ENCODE results near the gene METTL23. TPM values are rescaled to one million over a fixed set of nuclear protein-coding genes. Genes with fewer than 3 reads are reported as not detected.

METTL23 gene
- total and polyA plus RNA-seq, 2 of the 8 experiments (the other 6 are each of a cell fraction or from before 2014, with no cell fraction given), result 36.1 to 60.2 TPM

DNA sequence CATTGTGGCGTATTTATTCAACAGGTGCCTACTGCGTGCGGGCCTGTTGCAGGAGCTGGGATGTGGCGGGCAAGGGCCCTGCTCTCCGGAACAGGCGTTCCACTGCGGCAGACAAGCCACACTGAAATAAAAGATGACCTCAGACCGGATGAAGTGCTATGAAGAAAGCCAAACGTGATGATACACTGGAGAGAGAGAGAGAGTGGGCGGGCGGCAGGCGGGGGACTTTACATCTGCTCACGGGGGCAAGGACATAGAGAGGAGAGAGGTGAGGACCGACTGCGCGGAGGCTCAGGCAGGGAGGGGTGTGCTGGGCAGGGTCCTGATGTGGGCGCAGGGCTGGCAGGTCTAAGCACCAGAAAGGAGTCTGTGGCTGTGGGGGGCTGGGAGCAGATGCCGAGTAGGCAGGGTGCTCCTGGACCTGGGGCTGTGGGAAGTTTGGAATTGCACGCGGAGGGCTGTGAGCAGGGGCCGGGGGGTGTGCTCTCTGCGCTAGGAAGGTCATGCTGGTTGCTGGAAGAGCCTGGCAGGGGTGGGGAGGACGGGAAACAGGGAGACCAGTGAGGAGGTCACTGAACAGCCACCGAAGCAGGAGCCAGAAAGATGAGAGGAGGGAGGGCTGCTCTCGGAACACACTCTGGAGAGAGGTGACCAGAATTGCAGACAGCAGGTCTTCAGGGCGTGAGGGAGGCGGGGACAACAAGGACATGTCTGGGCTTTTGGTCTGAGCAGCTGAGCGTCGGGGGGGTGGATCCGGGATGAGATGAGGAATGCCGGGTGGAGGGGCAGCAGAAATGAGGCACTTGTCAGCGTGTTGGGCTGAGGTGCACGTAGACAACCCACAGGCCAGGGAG lies 25.8 kb upstream of the METTL23 start:
- no peaks in the 10 kb centered on the region for H3K36me3 ChIP-seq (ENCODE audit: control insufficient read depth in 2 of 4, insufficient read depth in 4 of 4, low read length in 3 of 4)
- peak overlapping the region; percentile 23 for H4K91ac ChIP-seq (replicated peaks; ENCODE audit: insufficient read length, low read length)
- peak overlapping the region; percentile 32; the same call in 1 of the 2 replicates for H2BK20ac ChIP-seq (ENCODE audit: low read length)
- no peak overlapping the region for H4K5ac ChIP-seq (ENCODE audit: insufficient read length, low read depth, low read length)
- no peaks in the 10 kb centered on the region for H3K23me2 ChIP-seq (ENCODE audit: low read depth, low read length)
- 74% methylated on average over 31 of the region's 33 CpGs; no CpG with 5 or more reads in 1 of the 2 experiments for WGBS, 2 experiments (ENCODE audit: extremely low coverage in 1 of 2, insufficient coverage in 1 of 2, insufficient read length in 1 of 2, insufficient replicate concordance in 2 of 2, low coverage in 1 of 2, low lambda C conversion rate in 2 of 2, missing lambda C conversion rate in 1 of 2)
- no peaks in the 10 kb centered on the region for H3K79me2 ChIP-seq (ENCODE audit: control insufficient read depth in 1 of 2, insufficient read depth in 2 of 2, low read length in 2 of 2)
- H2BK5ac ChIP-seq (ENCODE audit: low read depth, low read length), result peak overlapping the region; percentile 67; the same call in 1 of the 2 replicates
- H3K18ac ChIP-seq (ENCODE audit: extremely low read depth, low read length), result peak overlapping the region; percentile 85; the same call in 1 of the 2 replicates
- FAIRE-seq (no peak), DNase-seq (ENCODE audit: low read depth in 1 of 2, low spot score in 2 of 2) (no peak)
- no peaks in the 10 kb centered on the region; a peak in 1 of 7 replicates for H3K27me3 ChIP-seq (replicated peaks in 1 of 4; ENCODE audit: control insufficient read depth in 3 of 4, extremely low read depth in 1 of 4, insufficient read depth in 3 of 4, low read length in 3 of 4)
- no peak overlapping the region for H3K9ac ChIP-seq (replicated peaks in 1 of 4; ENCODE audit: extremely low read depth in 1 of 4, low read depth in 3 of 4, low read length in 3 of 4)
- H2AFZ ChIP-seq (ENCODE audit: low read length), result no peak overlapping the region
- no peak overlapping the region for H3K27ac ChIP-seq (ENCODE audit: low read depth, low read length)
- H3K79me1 ChIP-seq (ENCODE audit: low read depth, low read length), result peaks cover 3% of the 10 kb centered on the region; the same call in 1 of the 2 replicates
- no peak overlapping the region for H3K4ac ChIP-seq (replicated peaks; ENCODE audit: insufficient read length, low read depth, low read length)
- H3K4me1 ChIP-seq (replicated peaks in 1 of 4; ENCODE audit: control insufficient read depth in 3 of 4, insufficient read depth in 4 of 4, low read length in 3 of 4), result peaks cover 0 to 29% (median 23%) of the 10 kb centered on the region in 4 experiments; a peak in 6 of 7 replicates
- H3K4me3 ChIP-seq (ENCODE audit: extremely low read depth in 1 of 4, insufficient read depth in 2 of 4, low read depth in 3 of 4, low read length in 4 of 4), result no peak overlapping the region
- H3K56ac ChIP-seq (replicated peaks; ENCODE audit: insufficient read length, low read depth, low read length), result no peak overlapping the region
- no peaks in the 10 kb centered on the region for H4K20me1 ChIP-seq (replicated peaks in 1 of 2; ENCODE audit: control insufficient read depth in 1 of 2, insufficient read depth in 2 of 2, low read length in 2 of 2)
- H2BK15ac ChIP-seq (ENCODE audit: low read length), result no peak overlapping the region
- H3K23ac ChIP-seq (ENCODE audit: insufficient read length), result no peak overlapping the region
- POLR2A ChIA-PET (ENCODE audit: partially characterized antibody), result interaction anchor here (0.8 to 1.5 kb wide), 6 partner anchors 9 to 141 kb away, joined by 3 to 4 read pairs (median 3); no protein-coding TSS in a partner anchor
- no peak overlapping the region for H4K8ac ChIP-seq (ENCODE audit: extremely low read depth, insufficient read depth, low read length)
- H3K4me2 ChIP-seq (ENCODE audit: insufficient read depth in 1 of 2, low read depth in 2 of 2, low read length in 2 of 2), result peak overlapping the region; percentile 15 to 27; a peak in 3 of 4 replicates
- TF ChIP-seq CREB1 (IDR thresholded peaks at IDR 0.05) (no peak), SIN3A (conservative IDR thresholded peaks at IDR 0.05 in 1 of 2, IDR thresholded peaks at IDR 0.05 in 1 of 2; ENCODE audit: low read depth in 1 of 2, low read length in 2 of 2) (0 out of 4 replicates have a peak, but pooled peaks of 1 of the 2 experiments have one; percentile 45)
- H2BK120ac ChIP-seq (replicated peaks; ENCODE audit: low read depth, low read length), result no peak overlapping the region
- H3K9me3 ChIP-seq (ENCODE audit: insufficient read depth in 2 of 2, low read depth in 1 of 2, low read length in 1 of 2), result no peaks in the 10 kb centered on the region
- H3K14ac ChIP-seq (ENCODE audit: insufficient read length), result no peak overlapping the region
- H2AK5ac ChIP-seq (ENCODE audit: low read depth, low read length), result no peak overlapping the region
- peak overlapping the region; percentile 76; the same call in 1 of the 2 replicates for H2BK12ac ChIP-seq (ENCODE audit: low read depth, low read length)
- CTCF ChIA-PET (ENCODE audit: partially characterized antibody), result interaction anchor here (0.7 to 3.9 kb wide), 7 partner anchors 9 to 77 kb away, joined by 3 to 24 read pairs (median 7); no protein-coding TSS in a partner anchor
